ENCODE measurements around the gene SCD.
A peak's percentile ranks its signal among the peaks of the same experiment; 100 is the strongest.

The SCD gene

DNA sequence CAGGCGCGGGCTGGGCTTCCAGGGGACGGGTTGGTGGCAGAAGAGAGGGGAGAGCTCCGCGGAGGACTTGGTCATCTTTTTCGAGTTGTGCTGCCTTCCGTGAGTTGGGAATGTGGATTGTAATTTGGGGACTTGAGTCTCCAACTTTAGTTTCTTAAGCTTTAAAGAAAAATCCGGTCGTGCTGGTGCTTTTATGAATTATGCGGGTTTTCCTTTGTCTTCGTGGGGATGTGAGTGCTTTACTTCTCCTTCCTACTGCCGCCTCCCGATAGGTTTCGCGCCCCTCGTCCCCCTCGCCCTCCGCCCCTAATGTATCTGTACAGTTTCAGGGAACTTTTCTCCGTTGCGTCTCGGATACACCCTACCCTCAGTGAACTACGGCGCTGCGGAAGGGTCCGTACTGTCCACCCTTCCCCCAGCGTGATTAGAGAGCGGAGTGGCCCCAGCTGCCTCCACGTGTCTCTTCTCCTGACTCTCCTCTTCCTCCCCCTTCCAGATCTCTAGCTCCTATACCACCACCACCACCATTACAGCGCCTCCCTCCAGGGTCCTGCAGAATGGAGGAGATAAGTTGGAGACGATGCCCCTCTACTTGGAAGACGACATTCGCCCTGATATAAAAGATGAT is 649 bp downstream of the SCD start:
- peak overlapping the region; percentile 42 for H3K27ac ChIP-seq
- no peaks in the 10 kb centered on the region for H3K36me3 ChIP-seq (ENCODE audit: control insufficient read depth, insufficient read depth, low read length)
- H3K79me2 ChIP-seq: no peaks in the 10 kb centered on the region
- H2AFZ ChIP-seq: peak overlapping the region; percentile 87
- H3K9ac ChIP-seq: peak overlapping the region; percentile 46
- peaks cover 7% of the 10 kb centered on the region for H3K4me1 ChIP-seq
- H3K27me3 ChIP-seq (ENCODE audit: control insufficient read depth, insufficient read depth, low read length): no peaks in the 10 kb centered on the region
- no peaks in the 10 kb centered on the region for H3K9me3 ChIP-seq (ENCODE audit: control insufficient read depth, low read length)
- H3K4me2 ChIP-seq (ENCODE audit: low read length): peak overlapping the region; percentile 80
- TF ChIP-seq, protein P1, sequence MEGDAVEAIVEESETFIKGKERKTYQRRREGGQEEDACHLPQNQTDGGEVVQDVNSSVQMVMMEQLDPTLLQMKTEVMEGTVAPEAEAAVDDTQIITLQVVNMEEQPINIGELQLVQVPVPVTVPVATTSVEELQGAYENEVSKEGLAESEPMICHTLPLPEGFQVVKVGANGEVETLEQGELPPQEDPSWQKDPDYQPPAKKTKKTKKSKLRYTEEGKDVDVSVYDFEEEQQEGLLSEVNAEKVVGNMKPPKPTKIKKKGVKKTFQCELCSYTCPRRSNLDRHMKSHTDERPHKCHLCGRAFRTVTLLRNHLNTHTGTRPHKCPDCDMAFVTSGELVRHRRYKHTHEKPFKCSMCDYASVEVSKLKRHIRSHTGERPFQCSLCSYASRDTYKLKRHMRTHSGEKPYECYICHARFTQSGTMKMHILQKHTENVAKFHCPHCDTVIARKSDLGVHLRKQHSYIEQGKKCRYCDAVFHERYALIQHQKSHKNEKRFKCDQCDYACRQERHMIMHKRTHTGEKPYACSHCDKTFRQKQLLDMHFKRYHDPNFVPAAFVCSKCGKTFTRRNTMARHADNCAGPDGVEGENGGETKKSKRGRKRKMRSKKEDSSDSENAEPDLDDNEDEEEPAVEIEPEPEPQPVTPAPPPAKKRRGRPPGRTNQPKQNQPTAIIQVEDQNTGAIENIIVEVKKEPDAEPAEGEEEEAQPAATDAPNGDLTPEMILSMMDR (IDR thresholded peaks at IDR 0.05): no peak
- peak overlapping the region; percentile 84 for H3K4me3 ChIP-seq (ENCODE audit: low read depth, low read length)

GRCh38 chr10:100348389-100348927 is 1.4 kb downstream of the SCD start:
- no peaks in the 10 kb centered on the region for H3K27me3 ChIP-seq (ENCODE audit: control insufficient read depth, insufficient read depth, low read length)
- H2AFZ ChIP-seq: no peak overlapping the region
- TF ChIP-seq, protein P1 (IDR thresholded peaks at IDR 0.05): no peak
- H3K9me3 ChIP-seq (ENCODE audit: control insufficient read depth, low read length): no peaks in the 10 kb centered on the region
- H3K4me3 ChIP-seq (ENCODE audit: low read depth, low read length): peak overlapping the region; percentile 84
- H3K27ac ChIP-seq: no peak overlapping the region
- H3K36me3 ChIP-seq (ENCODE audit: control insufficient read depth, insufficient read depth, low read length): no peaks in the 10 kb centered on the region
- no peak overlapping the region for H3K9ac ChIP-seq
- peaks cover 7% of the 10 kb centered on the region for H3K4me1 ChIP-seq
- peak overlapping the region; percentile 80 for H3K4me2 ChIP-seq (ENCODE audit: low read length)
- no peaks in the 10 kb centered on the region for H3K79me2 ChIP-seq

DNA sequence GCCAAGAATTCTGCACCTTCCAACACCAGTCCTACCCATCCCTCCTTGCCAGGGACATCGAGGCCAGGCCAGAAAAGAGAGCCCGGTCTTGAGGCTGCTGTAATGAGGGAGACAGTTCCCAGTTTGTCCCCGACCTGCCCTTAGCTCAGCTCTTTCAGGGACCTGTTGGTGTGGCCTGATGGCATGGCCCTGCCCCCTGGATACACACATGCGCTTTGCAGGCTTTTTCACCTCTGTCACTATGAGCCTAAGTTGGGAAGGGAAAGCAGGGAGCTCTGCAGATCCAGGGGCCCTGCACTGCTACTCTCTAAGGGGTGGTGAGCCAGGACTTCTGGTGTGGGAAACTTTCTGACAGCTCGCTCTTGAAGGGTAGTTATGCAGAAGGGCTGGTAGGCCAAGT is 2.1 kb downstream of the SCD start:
- Histone ChIP-seq H3K4me1 (peaks cover 7% of the 10 kb centered on the region), H3K79me2 (no peaks in the 10 kb centered on the region), H3K9me3 (ENCODE audit: control insufficient read depth, low read length) (no peaks in the 10 kb centered on the region), H3K27ac (no peak overlapping the region), H3K27me3 (ENCODE audit: control insufficient read depth, insufficient read depth, low read length) (no peaks in the 10 kb centered on the region), H3K9ac (no peak overlapping the region), H3K36me3 (ENCODE audit: control insufficient read depth, insufficient read depth, low read length) (no peaks in the 10 kb centered on the region), H2AFZ (no peak overlapping the region), H3K4me2 (ENCODE audit: low read length) (peak overlapping the region; percentile 80), H3K4me3 (ENCODE audit: low read depth, low read length) (peak overlapping the region; percentile 33)
- TF ChIP-seq, protein P1 (IDR thresholded peaks at IDR 0.05): no peak

DNA sequence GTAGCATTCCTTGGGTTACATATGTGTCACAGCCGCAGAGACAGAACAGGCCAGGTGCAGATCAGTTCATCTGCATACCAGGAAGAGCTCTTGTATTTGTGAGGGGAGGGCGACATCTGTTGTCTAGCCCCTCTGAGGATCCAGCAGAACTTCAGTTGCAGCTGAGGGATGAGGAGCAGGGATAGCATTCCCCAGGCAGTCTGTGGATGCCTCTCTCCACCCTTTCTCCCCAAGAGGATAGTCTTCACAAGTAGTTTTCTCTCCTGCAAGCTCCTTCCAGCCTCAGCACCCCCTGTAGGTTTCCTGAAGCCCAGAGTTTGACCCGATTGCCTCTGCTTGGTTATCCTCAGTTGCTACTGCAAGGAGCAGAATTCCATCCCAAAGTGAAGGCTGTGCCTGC is 2.6 kb downstream of the SCD start:
- Histone ChIP-seq H3K36me3 (ENCODE audit: control insufficient read depth, insufficient read depth, low read length) (no peaks in the 10 kb centered on the region), H3K4me1 (peaks cover 7% of the 10 kb centered on the region), H3K27ac (no peak overlapping the region), H3K4me2 (ENCODE audit: low read length) (no peak overlapping the region), H3K79me2 (no peaks in the 10 kb centered on the region), H3K9me3 (ENCODE audit: control insufficient read depth, low read length) (no peaks in the 10 kb centered on the region), H3K27me3 (ENCODE audit: control insufficient read depth, insufficient read depth, low read length) (no peaks in the 10 kb centered on the region), H3K9ac (no peak overlapping the region), H3K4me3 (ENCODE audit: low read depth, low read length) (no peak overlapping the region), H2AFZ (no peak overlapping the region)
- TF ChIP-seq, protein P1 (IDR thresholded peaks at IDR 0.05): no peak

Data from parathyroid adenoma (tissue), 2 donors.